RPMI7951 (cell line): ENCODE measurements around the gene PLD4. TPM values are rescaled to one million over a fixed set of nuclear protein-coding genes. Genes with fewer than 3 reads are reported as not detected.
A peak's percentile ranks its signal among the peaks of the same experiment; 100 is the strongest.

Experiments used
- DNase-seq: peaks from one replicate; pipeline ENCODE4 v3.0.0-alpha.2; 2012; ENCODE audit warnings: low read depth
- total RNA-seq: library from RNA; depleted of rRNA; stranded (reverse); fragments of >200 nt; shearing (Covaris generic); gene quantifications from 2 replicates; pipeline ENCODE4 v1.2.3, GENCODE V29; 2014

The PLD4 gene
- total RNA-seq, 1 experiment from 2014 or later = not detected

GRCh38 chr14:104928391-104929133 is 3.9 kb downstream of the PLD4 start:
- no peak for DNase-seq

DNA sequence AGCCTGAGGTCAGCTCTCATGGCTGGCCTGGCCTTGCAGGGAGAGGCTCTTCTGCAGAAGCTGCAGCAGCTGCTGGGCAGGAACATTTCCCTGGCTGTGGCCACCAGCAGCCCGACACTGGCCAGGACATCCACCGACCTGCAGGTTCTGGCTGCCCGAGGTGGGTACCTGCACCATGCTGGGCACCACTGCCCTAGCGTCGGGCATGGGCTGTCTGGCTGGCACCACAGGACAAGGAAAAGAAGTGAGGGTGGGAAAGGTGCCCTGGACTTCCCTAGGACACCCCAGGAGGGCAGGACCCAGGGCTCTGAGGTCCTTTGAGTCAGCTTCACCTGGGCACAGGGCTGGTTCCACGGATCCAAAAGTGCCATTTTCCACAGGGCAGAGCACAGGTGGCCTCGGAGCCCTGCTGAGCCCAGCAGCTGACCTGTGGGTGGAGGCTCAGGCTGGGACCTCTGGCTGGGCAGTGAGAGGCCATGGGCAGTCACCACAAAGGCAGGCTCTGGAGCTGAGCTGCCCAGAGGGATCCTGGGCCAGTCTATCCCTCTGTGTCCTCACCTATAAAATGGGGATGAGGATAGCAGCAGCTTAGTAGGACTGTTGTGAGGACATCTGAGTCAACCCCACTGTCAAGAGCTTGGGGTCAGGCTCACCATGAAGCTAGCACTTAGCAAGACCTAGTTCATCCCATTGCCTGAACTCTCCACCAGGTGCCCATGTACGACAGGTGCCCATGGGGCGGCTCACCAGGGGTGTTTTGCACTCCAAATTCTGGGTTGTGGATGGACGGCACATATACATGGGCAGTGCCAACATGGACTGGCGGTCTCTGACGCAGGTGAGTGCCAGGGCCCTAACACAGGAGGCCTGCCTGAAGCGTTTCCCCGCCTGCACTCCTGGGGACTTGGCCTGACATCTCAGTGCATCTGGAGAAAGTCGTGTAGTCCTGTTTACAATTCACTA is 4.9 kb downstream of the PLD4 start:
- DNase-seq = no peak

DNA sequence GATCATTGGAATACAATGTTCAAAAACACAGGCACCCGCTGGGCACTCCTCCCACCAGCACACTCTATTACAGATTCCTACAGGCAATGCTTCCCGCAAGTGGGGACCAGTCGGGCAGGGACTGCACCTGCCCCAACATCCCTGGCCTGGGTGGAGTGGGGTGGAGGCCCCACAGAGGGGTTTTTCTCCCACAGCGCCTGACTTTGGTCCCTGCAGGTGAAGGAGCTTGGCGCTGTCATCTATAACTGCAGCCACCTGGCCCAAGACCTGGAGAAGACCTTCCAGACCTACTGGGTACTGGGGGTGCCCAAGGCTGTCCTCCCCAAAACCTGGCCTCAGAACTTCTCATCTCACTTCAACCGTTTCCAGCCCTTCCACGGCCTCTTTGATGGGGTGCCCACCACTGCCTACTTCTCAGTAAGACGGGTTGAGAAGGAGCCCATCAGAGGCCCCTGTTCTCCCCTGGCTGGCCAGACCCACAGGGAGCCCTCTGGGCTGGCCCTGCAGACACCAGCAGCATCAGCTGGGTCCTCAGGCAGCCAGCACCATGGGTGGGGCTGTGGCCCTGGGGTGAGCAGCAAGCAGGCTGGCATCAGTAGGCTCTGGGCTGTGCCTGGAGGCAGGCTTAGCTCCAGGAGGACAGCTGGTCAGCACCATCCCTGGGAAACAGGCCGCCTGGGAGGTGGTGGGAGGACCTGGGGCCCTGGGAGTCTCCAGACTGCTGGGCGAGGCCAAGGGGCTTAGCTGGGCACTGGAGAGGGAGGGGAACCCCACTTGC is 6.0 kb downstream of the PLD4 start:
- DNase-seq = no peak

DNA sequence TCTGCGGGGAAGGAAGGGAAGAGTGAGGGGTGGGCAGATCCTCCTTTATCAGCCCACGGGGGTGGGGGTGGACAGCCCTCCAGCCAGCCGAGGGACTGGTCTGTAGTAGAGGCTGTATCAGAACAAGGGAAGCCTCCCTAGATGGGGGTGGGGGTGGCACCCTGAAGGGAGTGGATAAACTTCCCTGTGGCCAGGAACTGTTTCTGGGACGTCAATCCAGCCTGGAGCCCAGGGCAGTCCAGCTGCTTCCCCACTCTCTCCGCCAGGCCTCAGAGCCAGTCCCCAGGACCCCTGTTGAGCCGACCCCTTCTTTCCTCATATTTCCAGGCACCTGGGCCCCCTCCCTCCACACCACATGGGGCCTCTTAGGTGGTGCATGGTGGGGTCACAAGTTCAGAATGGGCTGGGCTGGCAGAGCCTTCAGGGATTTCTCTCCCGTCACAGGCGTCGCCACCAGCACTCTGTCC is 6.7 kb downstream of the PLD4 start:
- DNase-seq = no peak

- DNase-seq = no peak
Measured at GRCh38 chr14:104931771-104932675, 7.3 kb downstream of the PLD4 start.

- DNase-seq = peak; percentile 69
Measured at GRCh38 chr14:104932676-104933631, 8.3 kb downstream of the PLD4 start.

DNA sequence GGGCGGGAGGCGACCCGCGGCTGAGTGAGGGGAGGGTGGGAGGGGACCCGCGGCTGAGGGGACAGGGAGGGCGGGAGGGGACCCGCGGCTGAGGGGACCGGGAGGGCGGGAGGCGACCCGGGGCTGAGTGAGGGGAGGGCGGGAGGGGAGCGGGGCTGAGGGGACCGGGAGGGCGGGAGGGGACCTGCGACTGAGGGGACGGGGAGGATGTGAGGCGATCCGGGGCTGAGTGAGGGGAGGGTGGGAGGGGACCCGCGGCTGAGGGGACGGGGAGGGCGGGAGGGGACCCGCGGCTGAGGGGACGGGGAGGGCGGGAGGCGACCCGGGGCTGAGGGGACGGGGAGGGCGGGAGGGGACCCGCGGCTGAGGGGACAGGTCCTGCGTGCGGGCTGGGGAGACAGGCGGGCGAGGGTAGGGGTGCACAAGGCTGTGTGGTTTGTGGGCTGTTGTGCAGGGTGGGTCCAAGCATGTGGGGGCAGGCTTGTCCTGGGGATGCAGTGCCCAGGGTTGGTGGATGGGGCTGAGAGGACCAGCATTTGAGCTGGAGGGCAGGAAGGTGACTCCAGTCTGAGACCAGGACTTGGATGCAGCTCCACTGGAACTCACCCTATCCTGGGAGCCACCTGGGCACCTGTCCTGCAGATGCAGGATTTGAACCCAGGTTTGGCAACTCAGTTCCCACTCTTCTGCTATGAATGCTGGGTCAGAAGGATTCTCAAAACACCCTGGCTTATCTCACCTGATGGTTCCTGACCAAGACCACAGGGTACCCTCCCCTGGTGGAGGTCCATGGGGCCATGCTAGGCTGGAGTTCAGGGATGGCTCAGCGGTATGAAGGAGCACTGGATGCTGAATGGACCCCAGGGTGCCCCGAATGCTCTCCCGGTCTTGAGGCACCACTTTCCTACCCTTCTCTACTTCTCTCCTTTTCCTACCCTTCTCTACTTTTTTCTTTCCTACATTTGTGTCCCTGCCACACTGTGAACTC is 9.4 kb downstream of the PLD4 start:
- no peak for DNase-seq

DNA sequence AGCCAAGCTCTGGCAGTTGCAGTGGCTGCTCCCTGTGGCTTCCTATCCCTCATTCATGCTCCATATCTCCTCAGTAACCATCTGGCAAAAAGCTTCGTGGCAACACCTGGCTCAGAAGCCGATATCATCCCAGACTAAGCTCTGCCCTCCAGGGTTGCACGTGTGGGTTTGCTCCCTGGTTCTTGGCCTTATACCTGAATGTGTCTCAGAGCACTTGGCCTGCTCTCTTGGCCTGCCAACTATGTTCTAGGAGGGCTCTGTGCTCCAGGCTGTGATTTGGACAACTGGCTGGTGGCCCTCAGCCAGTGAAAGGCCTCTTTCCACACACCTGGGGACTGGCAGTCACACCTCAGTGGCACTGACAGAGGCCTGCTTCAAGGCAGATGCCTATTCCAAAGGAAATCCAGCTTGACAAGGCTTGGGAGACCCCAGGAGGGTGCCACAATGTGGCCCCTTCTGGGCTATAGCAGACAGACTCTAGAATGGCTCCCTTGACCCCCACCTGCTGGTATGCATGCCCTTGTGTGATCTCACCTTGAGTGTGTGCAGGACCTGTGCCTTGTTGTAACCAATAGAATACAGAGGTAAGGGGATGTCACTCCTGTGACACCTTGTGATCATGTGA is 10.5 kb downstream of the PLD4 start:
- no peak for DNase-seq

DNA sequence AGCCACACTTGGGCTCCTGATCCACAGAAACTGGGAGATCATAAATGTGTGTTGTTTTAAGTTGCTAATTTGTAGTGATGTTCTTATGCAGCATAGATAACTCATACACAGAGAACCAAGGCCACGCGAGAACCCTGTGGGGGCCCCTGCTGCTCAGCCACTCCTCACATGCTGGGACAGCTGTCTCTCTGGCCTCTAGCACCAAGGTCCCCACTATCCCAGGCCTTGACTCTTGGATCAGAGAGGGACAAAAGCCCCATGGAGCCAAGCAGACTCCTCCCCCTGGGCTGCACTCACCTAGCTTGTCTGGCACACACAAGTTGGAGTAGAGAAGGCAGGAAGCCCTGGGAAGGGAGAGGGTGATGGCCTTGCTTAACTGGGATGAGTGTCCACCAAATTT is 11.3 kb downstream of the PLD4 start:
- DNase-seq = no peak

DNA sequence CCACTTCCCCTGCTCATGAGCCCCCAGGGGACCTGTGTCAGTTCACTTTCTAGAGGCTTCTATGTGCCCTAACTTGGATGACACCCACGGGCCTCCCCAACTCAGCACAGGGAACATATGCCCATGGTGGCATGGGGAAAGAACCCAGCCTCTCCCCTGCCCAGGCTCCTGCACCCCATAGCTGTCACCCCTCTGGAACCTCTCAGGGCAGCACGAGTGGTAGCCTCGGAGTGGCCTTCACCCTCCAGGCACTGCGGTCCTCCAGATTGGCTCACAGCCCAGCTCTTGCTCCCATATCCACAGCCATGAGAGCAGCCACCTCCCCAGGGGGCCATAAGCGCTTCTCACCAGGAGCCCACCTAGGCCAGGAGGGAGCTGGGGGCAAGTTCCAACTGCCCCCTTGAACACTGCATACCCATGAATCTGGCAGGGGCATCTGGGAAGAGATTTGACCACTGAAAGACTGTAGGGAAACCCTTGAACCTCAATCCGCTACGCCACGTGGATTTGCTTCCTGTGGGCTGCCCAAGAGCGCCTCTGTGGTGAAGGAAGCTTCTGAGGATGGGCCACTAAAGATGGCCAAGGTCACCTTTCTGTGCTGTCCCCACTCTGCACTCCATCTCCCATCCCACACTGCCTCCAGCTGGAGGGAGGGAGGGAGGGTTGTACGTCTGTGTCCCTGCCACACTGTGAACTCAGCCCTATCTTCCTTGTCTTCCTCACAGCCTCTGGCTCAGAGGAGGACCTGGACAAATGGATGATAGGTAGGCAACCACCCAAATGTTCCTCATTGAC is 11.9 kb downstream of the PLD4 start:
- no peak for DNase-seq

- DNase-seq = no peak
Measured at GRCh38 chr14:104937161-104937560, 12.5 kb downstream of the PLD4 start.

- DNase-seq = no peak
Measured at GRCh38 chr14:104937694-104938365, 13.2 kb downstream of the PLD4 start.

- DNase-seq = no peak
Measured at GRCh38 chr14:104938436-104938835, 13.8 kb downstream of the PLD4 start.

DNA sequence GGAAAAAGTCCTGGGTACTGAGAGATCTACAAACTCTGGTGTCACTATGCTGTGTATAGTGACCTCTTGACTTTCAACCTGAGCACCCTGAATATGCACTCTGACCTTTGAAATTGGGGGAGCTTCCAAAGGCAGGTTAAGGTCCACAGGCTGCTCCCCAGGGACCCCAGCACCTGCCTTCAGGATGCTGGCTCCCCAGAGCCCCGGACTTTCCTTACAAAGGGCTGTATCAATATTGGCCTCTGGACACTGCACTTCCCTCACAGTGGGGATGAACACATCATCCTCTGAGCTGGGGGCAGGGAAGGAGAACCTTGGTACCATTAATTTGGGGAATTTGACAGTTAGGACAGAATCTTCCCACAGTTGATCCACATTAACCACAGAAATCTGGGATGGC is 14.3 kb downstream of the PLD4 start:
- no peak for DNase-seq

- no peak for DNase-seq
Measured at GRCh38 chr14:104939666-104940410, 15.2 kb downstream of the PLD4 start.
